Suppressor macrophage treated with lipopolysaccharide for 1 hour (primary cell): ENCODE results near the gene RIMOC1.
A peak's percentile ranks its signal among the peaks of the same experiment; 100 is the strongest.
"Not testable (repeated sequence)": the region's sequence is repeated elsewhere in the genome, so short reads cannot be mapped to it uniquely, and the experiment has no call there.

ENCODE experiments used
- DNase-seq, 3 donors: peaks; one replicate each; pipeline ENCODE4 v3.0.0-alpha.2; 2020 to 2022

RIMOC1 gene

DNA sequence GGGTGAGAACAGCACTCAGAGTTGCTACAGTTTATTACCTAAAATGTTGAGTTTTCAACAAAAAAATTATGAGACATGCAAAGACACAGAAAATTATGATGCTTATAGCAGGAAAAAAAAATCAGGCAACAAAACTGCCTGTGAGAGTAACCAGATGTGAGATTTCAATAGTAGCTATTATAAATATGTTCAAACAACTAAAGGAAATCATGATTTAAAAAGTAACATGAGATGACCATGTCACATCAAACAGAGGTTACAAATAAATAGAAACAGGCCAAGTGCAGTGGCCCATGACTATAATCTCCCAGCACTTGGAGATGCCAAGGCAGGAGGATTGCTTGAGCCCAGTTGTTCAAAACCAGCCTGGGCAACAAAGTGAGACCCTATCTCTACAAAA lies 12.1 kb upstream of the RIMOC1 start:
- DNase-seq: no peak

DNA sequence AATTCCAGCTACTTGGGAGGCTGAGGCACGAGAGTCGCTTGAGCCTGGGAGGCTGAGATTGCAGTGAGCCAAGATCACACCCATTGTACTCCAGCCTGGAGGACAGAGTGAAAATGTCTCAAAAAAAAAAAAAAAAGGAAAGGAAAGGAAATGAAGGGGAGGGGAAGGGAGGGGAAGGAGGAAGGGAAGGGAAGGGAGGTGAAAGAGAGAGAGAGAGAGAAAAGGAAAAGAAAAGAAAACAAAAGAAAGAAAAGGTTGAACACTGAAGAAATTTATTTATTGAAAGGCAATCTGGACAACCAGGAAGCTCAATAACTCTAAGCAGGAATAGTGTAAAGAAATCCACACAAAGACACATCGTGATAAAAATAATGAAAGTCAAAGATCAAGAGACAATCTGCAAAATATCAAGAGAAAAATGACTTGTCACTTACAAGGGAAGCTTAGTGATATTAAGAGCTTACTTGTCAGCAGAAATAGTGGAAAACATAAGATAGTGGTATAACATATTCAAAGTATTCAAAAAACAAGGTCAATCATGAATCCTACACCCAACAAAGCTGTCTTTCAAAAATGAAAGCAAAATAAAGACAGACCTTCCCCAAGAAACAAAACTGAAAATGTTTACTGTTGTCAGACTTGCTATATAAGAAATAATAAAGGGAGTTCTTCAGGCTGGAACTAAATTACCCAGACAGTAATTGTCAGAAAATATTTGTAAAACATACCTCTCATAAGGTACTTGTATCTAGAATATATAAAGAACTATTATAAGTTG lies 10.9 kb upstream of the RIMOC1 start:
- peak in 1 of 3 donors; percentile 23 for DNase-seq

DNA sequence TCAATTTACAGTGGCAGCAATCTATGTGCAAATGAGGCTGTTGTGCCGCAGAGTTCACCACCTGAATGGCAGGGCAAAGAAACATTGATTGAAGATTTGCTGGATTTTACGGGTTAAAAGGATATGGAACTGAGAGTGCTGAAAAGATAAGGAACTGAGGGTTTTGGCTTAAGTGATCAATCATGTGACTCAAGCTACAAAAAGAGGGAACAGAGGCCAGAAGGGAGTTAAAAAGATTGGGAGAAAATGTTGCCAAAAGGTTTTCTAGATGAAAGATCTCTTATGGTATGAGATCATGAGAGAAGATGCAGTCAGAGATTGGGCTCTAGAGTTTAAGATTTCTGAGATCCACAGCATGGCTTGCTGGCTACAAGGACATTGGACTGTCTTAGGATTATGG lies 7.9 kb upstream of the RIMOC1 start:
- DNase-seq: no peak

DNA sequence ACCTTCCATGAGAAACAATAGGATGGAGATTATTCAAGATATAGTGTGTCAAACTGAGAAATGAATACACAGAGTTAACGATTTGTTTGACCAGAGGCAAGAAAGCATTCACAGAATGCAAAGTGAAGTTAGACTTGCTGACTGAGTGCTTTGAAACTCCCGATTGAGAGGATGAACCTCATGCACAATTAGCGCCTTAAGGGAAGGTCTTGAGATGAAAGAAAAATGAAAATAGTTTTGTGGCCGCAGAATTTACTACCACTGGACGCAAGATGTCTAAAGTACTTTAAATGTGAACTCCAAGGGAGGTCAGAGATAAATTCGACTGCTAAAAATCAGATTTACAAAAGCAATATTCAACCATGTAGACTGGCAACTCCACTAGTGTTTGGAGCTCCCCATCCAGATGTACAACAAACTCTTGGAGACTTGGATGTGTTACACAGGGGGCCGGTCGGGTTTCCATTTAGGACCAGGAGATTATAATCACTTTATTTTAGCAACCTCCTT lies 707 bp upstream of the RIMOC1 start:
- no peak for DNase-seq

GRCh38 chr5:41906151-41906550 lies 2.0 kb downstream of the RIMOC1 start:
- peak; percentile 46 to 75 (median 62) for DNase-seq

- DNase-seq: peak in 2 of 3 donors; percentile 34 to 37
Observed at GRCh38 chr5:41908374-41909079, 4.4 kb downstream of the RIMOC1 start.

DNA sequence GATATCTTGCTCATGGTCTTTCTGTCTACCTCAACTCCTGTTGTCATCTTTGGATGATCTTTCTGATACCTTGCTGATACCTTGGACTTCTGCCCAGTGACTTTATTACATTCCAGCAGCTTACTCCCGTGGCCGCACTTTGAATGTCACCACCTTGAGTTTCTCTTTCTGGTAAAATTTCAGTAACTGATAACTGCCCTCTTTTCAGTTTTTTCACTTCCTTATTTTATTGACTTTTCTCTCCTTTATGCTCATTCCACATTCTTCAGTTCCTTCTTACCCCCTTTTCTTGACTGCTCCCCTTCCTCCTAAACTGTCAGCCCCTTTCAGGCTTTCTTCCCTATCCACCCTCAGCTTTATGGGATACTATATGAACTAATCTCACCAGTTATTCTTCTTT lies 14.0 kb downstream of the RIMOC1 start:
- no peak for DNase-seq

DNA sequence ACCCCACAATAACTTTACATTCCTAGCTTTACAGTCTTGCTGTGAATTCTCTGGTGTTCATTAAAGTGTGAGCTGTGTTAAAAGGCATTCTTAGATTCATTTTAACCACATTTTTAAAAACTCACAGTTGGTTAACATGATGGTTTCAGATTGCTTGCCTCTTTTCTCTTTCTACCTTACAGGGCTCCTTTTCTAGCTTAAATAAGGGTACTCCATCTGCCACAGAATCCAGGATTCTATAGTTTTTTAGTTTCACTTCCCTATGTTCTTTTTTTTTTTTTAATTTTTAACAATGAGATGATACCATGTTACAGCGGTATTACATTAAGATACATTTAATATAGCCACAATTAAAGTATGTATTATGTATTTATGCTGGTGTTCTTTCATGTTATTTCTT lies 17.0 kb downstream of the RIMOC1 start:
- no peak for DNase-seq

GRCh38 chr5:41921874-41922273 lies 17.7 kb downstream of the RIMOC1 start:
- DNase-seq: peak in 1 of 3 donors; percentile 29

- no peak for DNase-seq
Observed at GRCh38 chr5:41924526-41924871, 20.4 kb downstream of the RIMOC1 start.

DNA sequence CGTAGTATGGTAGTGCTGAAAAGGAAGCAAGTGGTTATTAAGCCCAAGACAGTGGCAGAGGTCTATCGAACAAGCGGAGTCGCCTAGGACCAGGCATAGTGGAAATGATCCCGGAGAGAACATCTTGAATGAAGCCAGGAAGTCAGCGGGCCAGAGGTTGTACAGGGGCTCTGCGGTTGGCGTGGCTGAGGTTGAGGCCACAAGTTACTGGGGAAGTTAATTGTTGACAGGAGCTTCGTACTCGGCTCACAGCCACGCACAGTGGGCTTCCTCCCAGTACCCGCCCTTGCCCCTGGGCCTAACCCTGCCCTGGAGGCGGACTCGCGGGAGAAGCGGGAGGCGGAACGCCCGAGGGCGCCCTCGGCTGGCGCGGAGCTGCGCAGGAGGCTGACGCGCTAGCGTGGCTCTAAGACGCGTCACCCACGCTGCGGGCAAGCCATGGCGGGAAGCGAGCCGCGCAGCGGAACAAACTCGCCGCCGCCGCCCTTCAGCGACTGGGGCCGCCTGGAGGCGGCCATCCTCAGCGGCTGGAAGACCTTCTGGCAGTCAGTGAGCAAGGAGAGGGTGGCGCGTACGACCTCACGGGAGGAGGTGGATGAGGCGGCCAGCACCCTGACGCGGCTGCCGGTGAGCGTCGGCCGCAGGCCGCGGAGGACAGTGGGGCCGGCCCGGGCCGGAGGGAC lies 20.9 kb downstream of the RIMOC1 start, which contains the start of gene FBXO4:
TSS of gene FBXO4 (plus strand) at position 410 of the 683 bp plus-strand sequence. CDS start at position 439, 29 bp downstream.
- peak; percentile 91 to 96 (median 96) for DNase-seq

- peak in 1 of 3 donors; percentile 30 for DNase-seq
Observed at GRCh38 chr5:41925555-41925951, 21.4 kb downstream of the RIMOC1 start.

GRCh38 chr5:41927604-41928003 lies 23.5 kb downstream of the RIMOC1 start:
- no peak for DNase-seq

- DNase-seq: no peak
Observed at GRCh38 chr5:41929035-41929434, 24.9 kb downstream of the RIMOC1 start.

- no peak for DNase-seq
Observed at GRCh38 chr5:41932770-41933169, 28.6 kb downstream of the RIMOC1 start.

GRCh38 chr5:41935544-41935943 lies 31.4 kb downstream of the RIMOC1 start:
- no peak for DNase-seq

DNA sequence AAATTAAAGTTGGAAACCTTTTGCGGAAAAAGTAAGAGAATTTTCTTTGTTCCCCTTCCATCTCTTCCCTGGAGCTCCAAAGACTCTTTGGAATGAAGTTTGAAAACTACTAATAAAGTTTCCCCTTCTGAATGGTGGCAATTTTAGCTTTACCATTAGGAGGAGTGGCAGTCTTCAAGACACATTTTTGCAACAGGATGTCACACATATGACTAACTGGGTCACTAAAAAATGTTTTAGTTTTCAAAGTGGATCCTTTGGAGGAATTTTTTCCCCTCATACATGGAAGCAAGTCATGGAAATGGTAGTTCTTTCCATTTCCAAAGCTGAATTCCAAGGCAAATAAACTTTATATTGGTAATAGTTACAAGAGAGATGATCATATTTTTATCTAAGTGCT lies 36.5 kb downstream of the RIMOC1 start:
- DNase-seq: no peak

GRCh38 chr5:41945332-41945955 lies 41.3 kb downstream of the RIMOC1 start:
- not testable (repeated sequence) for DNase-seq

DNA sequence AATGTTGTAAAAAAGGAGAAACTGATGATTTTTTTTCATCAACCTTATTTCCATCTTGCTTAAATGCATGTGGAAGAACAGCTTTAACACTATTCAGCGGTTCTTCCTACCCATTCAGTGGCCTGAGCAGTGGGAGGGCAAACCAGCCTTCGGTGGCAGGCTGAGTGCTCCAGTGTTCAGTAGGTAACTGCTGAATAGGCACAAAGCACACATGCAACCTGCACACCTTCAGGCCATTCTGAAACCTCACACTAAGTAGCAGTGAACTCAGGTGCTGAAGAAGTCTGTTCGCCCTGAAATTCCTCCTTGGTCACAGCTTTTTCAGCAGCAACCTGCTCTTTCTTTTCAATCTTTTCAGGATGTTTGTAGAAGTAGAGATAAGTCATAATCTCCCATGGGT lies 47.1 kb downstream of the RIMOC1 start:
- DNase-seq: no peak
